Body of pancreas (tissue), 4 donors: ENCODE results near the gene C10orf95.

Experiments
- POLR2A ChIP-seq, 3 donors: fragments of 450-650 bp; IDR thresholded peaks; one replicate each; pipeline ENCODE4 v1.6.1; 2016; ENCODE audit warnings: antibody characterized with exemption in 3 of 3, mild to moderate bottlenecking in 2 of 3
- TF ChIP-seq, protein P1 (sequence below), 7 experiments: fragments of 450-650 bp in 4 of 7; fragments of 200-600 bp in 3 of 7; sonication (generic) in 3 of 7; IDR thresholded peaks; one replicate each; pipeline ENCODE4 v1.5.1; 2016 to 2019; ENCODE audit warnings: antibody characterized with exemption in 7 of 7

DNA sequence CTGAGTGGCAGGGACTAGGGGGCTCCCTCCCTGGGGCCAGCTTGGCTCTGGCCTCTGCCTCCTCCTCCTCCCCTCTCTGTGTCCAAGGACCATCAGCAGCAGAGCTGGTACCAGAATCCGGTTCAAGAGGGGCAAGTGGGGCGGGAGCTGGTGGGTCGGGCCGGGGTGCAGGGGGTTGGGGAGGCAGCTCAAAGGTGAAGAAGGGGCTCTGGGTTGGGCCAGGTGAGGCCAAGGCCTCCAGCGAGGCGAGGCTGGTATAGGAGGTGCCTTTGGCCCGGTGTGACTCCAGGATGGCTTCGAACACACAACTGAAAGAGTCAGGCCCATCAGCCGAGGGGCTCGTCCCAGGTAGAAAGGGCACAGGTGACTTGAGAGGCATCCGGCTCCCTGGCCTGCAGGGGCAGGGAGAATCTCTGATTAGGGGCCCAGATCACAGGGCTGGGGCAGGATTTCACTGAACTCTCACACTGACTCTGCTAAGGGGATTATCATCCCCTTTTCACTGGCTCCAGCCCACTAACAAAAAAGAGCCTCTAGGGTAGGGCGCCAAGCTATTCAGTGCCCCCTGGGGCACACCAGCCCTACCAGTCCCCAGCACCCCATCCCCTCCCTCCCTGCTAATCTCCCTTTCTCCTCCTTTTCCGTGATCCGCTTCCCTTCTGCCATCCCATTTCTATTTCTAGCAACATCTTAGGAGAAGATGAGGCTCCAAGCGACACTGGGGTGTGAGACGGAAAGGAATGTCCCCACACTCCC, 37.4 kb downstream of the C10orf95 start:
- TF ChIP-seq, protein P1, sequence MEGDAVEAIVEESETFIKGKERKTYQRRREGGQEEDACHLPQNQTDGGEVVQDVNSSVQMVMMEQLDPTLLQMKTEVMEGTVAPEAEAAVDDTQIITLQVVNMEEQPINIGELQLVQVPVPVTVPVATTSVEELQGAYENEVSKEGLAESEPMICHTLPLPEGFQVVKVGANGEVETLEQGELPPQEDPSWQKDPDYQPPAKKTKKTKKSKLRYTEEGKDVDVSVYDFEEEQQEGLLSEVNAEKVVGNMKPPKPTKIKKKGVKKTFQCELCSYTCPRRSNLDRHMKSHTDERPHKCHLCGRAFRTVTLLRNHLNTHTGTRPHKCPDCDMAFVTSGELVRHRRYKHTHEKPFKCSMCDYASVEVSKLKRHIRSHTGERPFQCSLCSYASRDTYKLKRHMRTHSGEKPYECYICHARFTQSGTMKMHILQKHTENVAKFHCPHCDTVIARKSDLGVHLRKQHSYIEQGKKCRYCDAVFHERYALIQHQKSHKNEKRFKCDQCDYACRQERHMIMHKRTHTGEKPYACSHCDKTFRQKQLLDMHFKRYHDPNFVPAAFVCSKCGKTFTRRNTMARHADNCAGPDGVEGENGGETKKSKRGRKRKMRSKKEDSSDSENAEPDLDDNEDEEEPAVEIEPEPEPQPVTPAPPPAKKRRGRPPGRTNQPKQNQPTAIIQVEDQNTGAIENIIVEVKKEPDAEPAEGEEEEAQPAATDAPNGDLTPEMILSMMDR (IDR thresholded peaks at IDR 0.05): no peak
- no peak for TF ChIP-seq POLR2A (IDR thresholded peaks at IDR 0.05)
